ENCODE data around the gene ENPP3. TPM values are rescaled to one million over a fixed set of nuclear protein-coding genes. Genes with fewer than 3 reads are reported as not detected.
A peak's percentile ranks its signal among the peaks of the same experiment; 100 is the strongest.
"Not testable (repeated sequence)": the region's sequence is repeated elsewhere in the genome, so short reads cannot be mapped to it uniquely, and the experiment has no call there.

Gene ENPP3
- total and polyA plus RNA-seq, 2 experiments from 2014 or later = not detected

DNA sequence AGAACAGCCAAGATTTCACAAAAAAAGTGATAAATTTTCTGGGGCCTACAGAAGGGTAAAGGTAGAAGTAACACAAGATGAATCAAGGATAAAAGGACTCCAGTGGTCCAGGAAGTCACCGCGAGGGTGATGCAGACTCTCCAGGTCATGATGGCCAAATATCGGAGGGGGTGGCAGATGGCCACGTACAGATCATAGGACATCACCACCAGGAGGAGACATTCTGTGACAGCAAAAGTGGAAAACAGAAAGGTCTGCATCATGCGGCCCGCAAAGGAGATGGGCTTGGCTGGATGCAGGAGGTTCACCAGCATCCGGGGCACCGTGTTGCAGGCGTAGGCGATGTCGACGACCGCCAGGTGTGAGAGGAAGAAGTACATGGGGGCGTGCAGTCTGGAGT, 63.7 kb downstream of the ENPP3 start:
- ATAC-seq; DNase-seq (ENCODE audit: low spot score); H3K4me1 ChIP-seq (ENCODE audit: insufficient read depth); H3K36me3 Mint-ChIP-seq (ENCODE audit: low read depth); H2AFZ ChIP-seq; H3K27me3 Mint-ChIP-seq (ENCODE audit: insufficient read depth, low read depth, poor library complexity); H4K20me1 ChIP-seq (replicated peaks; ENCODE audit: insufficient read depth); H3K9me2 ChIP-seq (ENCODE audit: insufficient read depth); H3K4me3 ChIP-seq; H3K36me3 ChIP-seq (ENCODE audit: insufficient read depth); H3K9me3 Mint-ChIP-seq; H3K79me2 ChIP-seq (replicated peaks; ENCODE audit: insufficient read depth); H3K4me2 ChIP-seq; H3K27ac Mint-ChIP-seq; H3K4me1 Mint-ChIP-seq; H3K27ac ChIP-seq (ENCODE audit: low read depth); H3F3A ChIP-seq (replicated peaks; ENCODE audit: low read depth); H3K4me3 Mint-ChIP-seq; H3K27me3 ChIP-seq (ENCODE audit: insufficient read depth): not testable (repeated sequence)

DNA sequence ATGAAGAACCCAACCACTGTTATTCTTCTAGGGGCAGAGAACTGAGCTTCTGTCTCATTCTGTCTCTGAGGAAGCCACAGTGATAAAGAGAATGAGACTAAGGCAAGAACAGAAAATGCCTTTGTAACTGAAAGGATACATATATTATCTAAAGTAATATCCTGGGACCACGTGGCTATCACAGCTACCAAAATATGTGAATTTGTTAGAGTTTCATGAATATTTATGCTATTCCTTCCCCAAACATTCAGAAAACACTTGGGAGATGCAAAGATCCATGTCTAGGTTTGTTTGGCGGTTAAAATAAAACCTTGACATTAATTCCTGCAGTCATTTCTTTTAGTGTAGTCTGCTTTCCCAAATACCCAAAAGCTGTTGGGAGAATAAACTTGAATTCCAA, 66.8 kb downstream of the ENPP3 start:
- H3K4me3 ChIP-seq; H3K9me3 Mint-ChIP-seq; H3K4me2 ChIP-seq; H3K4me1 ChIP-seq (ENCODE audit: insufficient read depth); H2AFZ ChIP-seq; H3K27ac Mint-ChIP-seq; H3K36me3 Mint-ChIP-seq (ENCODE audit: low read depth); H3K4me1 Mint-ChIP-seq; H4K20me1 ChIP-seq (replicated peaks; ENCODE audit: insufficient read depth); H3K9me2 ChIP-seq (ENCODE audit: insufficient read depth); DNase-seq (ENCODE audit: low spot score); H3F3A ChIP-seq (replicated peaks; ENCODE audit: low read depth); H3K4me3 Mint-ChIP-seq; H3K27ac ChIP-seq (ENCODE audit: low read depth); H3K79me2 ChIP-seq (replicated peaks; ENCODE audit: insufficient read depth); H3K27me3 Mint-ChIP-seq (ENCODE audit: insufficient read depth, low read depth, poor library complexity); ATAC-seq; H3K36me3 ChIP-seq (ENCODE audit: insufficient read depth); H3K27me3 ChIP-seq (ENCODE audit: insufficient read depth): not testable (repeated sequence)

DNA sequence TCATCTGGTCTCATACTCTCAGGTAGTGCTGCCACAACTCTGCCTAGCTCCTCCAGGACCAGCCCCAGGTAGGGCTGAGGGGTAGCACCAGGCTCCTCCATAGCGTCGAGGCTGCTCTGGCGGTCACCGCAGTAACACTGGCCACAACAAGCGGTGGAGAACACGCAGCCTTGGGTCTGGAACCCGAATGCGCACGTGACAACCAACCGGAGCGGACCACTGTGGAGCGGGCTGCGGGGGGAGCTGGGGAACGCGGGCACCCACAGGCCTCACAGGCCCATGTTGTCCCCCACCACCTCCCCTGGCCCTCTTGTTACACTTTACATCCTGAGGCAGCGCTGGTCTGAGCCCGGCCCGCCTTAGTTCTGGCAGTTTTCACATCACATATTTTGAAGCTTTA, 73.8 kb downstream of the ENPP3 start, which contains the start of gene CTAGE9:
Gene CTAGE9 (minus strand): TSS at position 101 of the 400 bp plus-strand sequence. CDS start 0 bp downstream, at position 101.
- H3K27ac ChIP-seq (ENCODE audit: low read depth); H3K27me3 Mint-ChIP-seq (ENCODE audit: insufficient read depth, low read depth, poor library complexity); H3K4me3 Mint-ChIP-seq; H3K4me1 ChIP-seq (ENCODE audit: insufficient read depth); H3K9me2 ChIP-seq (ENCODE audit: insufficient read depth); H3K4me3 ChIP-seq; H3K27ac Mint-ChIP-seq; H3K4me1 Mint-ChIP-seq; H3K9me3 Mint-ChIP-seq; H3K36me3 ChIP-seq (ENCODE audit: insufficient read depth); H3F3A ChIP-seq (replicated peaks; ENCODE audit: low read depth); H3K79me2 ChIP-seq (replicated peaks; ENCODE audit: insufficient read depth); ATAC-seq; H3K36me3 Mint-ChIP-seq (ENCODE audit: low read depth); DNase-seq (ENCODE audit: low spot score); H4K20me1 ChIP-seq (replicated peaks; ENCODE audit: insufficient read depth); H2AFZ ChIP-seq; H3K27me3 ChIP-seq (ENCODE audit: insufficient read depth); H3K4me2 ChIP-seq: not testable (repeated sequence)

DNA sequence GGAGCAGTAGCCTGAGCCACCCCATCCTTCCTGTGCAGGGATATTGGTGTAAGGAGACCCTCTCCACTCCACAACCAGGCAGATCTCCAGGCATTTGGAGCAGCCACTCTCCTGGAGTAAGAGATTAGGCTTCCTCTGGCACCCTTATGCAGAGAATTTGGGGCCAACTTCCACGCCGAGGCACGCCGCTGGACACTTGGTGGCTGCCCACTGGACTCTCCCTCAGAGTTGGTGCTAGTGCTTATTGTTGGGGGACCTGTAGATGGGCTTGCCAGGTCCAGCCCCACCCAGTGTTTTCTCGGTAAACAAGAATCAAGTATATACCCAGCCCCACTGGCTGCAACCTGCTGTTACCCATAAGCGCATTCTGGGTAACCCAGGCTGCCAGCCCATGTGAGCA, 78.5 kb downstream of the ENPP3 start:
- H3K27ac Mint-ChIP-seq; H3K27ac ChIP-seq (ENCODE audit: low read depth); H3K9me3 Mint-ChIP-seq; H3K27me3 Mint-ChIP-seq (ENCODE audit: insufficient read depth, low read depth, poor library complexity); H3K4me1 ChIP-seq (ENCODE audit: insufficient read depth); H3K9me2 ChIP-seq (ENCODE audit: insufficient read depth); H3K4me2 ChIP-seq; H3K4me3 ChIP-seq; DNase-seq (ENCODE audit: low spot score); H3K4me3 Mint-ChIP-seq; H3K36me3 Mint-ChIP-seq (ENCODE audit: low read depth); H3K27me3 ChIP-seq (ENCODE audit: insufficient read depth); H3K36me3 ChIP-seq (ENCODE audit: insufficient read depth); H3F3A ChIP-seq (replicated peaks; ENCODE audit: low read depth); H3K79me2 ChIP-seq (replicated peaks; ENCODE audit: insufficient read depth); H3K4me1 Mint-ChIP-seq; H4K20me1 ChIP-seq (replicated peaks; ENCODE audit: insufficient read depth): not testable (repeated sequence)
- H2AFZ ChIP-seq = peak overlapping the region; percentile 32; the same call in 1 of the 2 replicates
- peak; percentile 69 for ATAC-seq
